Right lobe of liver (tissue), 6 donors: ENCODE measurements around the gene MTSS2. TPM values are rescaled to one million over a fixed set of nuclear protein-coding genes. Genes with fewer than 3 reads are reported as not detected.

Experiments
- ATAC-seq, 4 donors: fragments of 200-7000 bp; cut with Tn5 transposase; one replicate each; pipeline ENCODE4 v1.9.1; 2020; ENCODE audit warnings: mild to moderate bottlenecking in 4 of 4, moderate library complexity in 4 of 4
- DNase-seq, 3 donors: peaks; one replicate each; pipeline ENCODE4 v3.0.0-alpha.2; 2020
- H3K27ac ChIP-seq, 3 donors: fragments of 200-600 bp; one replicate each; pipeline ENCODE4 v1.8.0; 2022
- H3K27me3 ChIP-seq, 2 donors: fragments of 200-600 bp; one replicate each; pipeline ENCODE4 v1.8.0; 2022
- H3K36me3 ChIP-seq, 4 donors: fragments of 200-600 bp; sonication (generic) in 1 of 4; one replicate each; pipeline versions ENCODE4 v1.5.1 to v1.8.0; 2017 to 2022; ENCODE audit warnings: control low read depth in 1 of 4
- H3K4me1 ChIP-seq, 4 donors: fragments of 200-600 bp; sonication (generic) in 1 of 4; one replicate each; pipeline versions ENCODE4 v1.5.1 to v1.8.0; 2017 to 2022; ENCODE audit warnings: control low read depth in 1 of 4
- H3K4me3 ChIP-seq, 3 donors: fragments of 200-600 bp; one replicate each; pipeline ENCODE4 v1.8.0; 2022
- H3K9me3 ChIP-seq, 4 donors: fragments of 200-600 bp; sonication (generic) in 1 of 4; one replicate each; pipeline versions ENCODE4 v1.5.1 to v1.8.0; 2017 to 2022; ENCODE audit warnings: control low read depth in 1 of 4
- CTCF ChIP-seq, 4 donors: fragments of 200-600 bp in 3 of 4; fragments of 450-650 bp in 1 of 4; IDR thresholded peaks; one replicate each; pipeline versions ENCODE4 v1.5.1 to v1.8.0; 2016 to 2022; ENCODE audit warnings: antibody characterized with exemption in 4 of 4, mild to moderate bottlenecking in 2 of 4
- POLR2A ChIP-seq: fragments of 450-650 bp; IDR thresholded peaks from one replicate; pipeline ENCODE4 v1.6.1; 2017; ENCODE audit warnings: antibody characterized with exemption, mild to moderate bottlenecking
- WGBS: methylation state at CpG from one replicate; pipeline ENCODE4 v1.1.6; 2018; ENCODE audit warnings: low coverage, low lambda C conversion rate; ENCODE audit not compliant: insufficient coverage; ENCODE audit errors: missing lambda C conversion rate; 5-methylcytosine and 5-hydroxymethylcytosine counted together
- intact Hi-C, 2 donors: fragments of 100-400 bp; cut with DNase I; formaldehyde crosslinking; loops; one replicate each; pipeline versions ENCODE4 v1.11.2 to v1.14.1; 2022
- total RNA-seq, 6 experiments: library from RNA; depleted of rRNA in 2 of 6; stranded (reverse); fragments of >200 nt in 2 of 6; fragmentation: NEBNext Ultra II Directional in 3 of 6; extraction: Animal tissue kit (Norgen Biotek cat#: 25700) in 3 of 6; gene quantifications; one replicate each; pipeline versions ENCODE4 v1.1.0 to v1.2.4, GENCODE V29; 2016 to 2023
- donor health status: DM: no; HTN: yes; CAD: no.
- donor health status: DM: no; HTN: no; CAD: no.
- donor health status: DM: no; HTN: no; CAD: no.
- donor health status: DM: no; HTN: yes; CAD: no.
- donor health status: DM: no; HTN: yes; CAD: no.

The MTSS2 gene
- total RNA-seq, 6 experiments from 2014 or later, result 28.5 to 117 (median 80.2) TPM

GRCh38 chr16:70688246-70688742, 2.4 kb upstream of the MTSS2 start:
- TF ChIP-seq CTCF (IDR thresholded peaks at IDR 0.05), result no peak
- TF ChIP-seq POLR2A, result no peak
- ATAC-seq (peak in 1 of 4 donors; percentile 1), DNase-seq (peak in 2 of 3 donors; percentile 43 to 62)
- 100% methylated on average over 1 of the region's 8 CpGs for WGBS
- H3K27me3 ChIP-seq, result no peaks in the 10 kb centered on the region
- H3K4me3 ChIP-seq, result no peak overlapping the region
- no peaks in the 10 kb centered on the region for H3K9me3 ChIP-seq
- intact Hi-C loops, result loop anchor here in 1 of 2 donors (10.0 kb wide), 1 partner anchor 47 kb away; no protein-coding TSS in a partner anchor
- H3K4me1 ChIP-seq, result peaks cover 0 to 16% (median 2%) of the 10 kb centered on the region in 4 donors
- H3K27ac ChIP-seq, result peak overlapping the region; percentile 21 to 43 (median 43)
- H3K36me3 ChIP-seq, result no peaks in the 10 kb centered on the region

- no peak for ATAC-seq
- intact Hi-C loops, result loop anchor here in 1 of 2 donors (10.0 kb wide), 1 partner anchor 47 kb away; no protein-coding TSS in a partner anchor
- no peaks in the 10 kb centered on the region for H3K36me3 ChIP-seq
Measured at GRCh38 chr16:70687671-70688245, 1.9 kb upstream of the MTSS2 start.

GRCh38 chr16:70687102-70687511, 1.3 kb upstream of the MTSS2 start:
- intact Hi-C loops, result loop anchor here in 1 of 2 donors (10.0 kb wide), 1 partner anchor 48 kb away; no protein-coding TSS in a partner anchor
- no peaks in the 10 kb centered on the region for H3K9me3 ChIP-seq
- no peaks in the 10 kb centered on the region for H3K27me3 ChIP-seq
- DNase-seq (peak in 2 of 3 donors; percentile 22 to 45), ATAC-seq (no peak)
- no peak overlapping the region for H3K4me3 ChIP-seq
- no peak overlapping the region for H3K27ac ChIP-seq
- TF ChIP-seq CTCF (IDR thresholded peaks at IDR 0.05) (no peak), POLR2A (no peak)
- WGBS, result no CpG with 5 or more reads among the region's 5 CpGs
- no peaks in the 10 kb centered on the region for H3K36me3 ChIP-seq
- H3K4me1 ChIP-seq, result peaks cover 0 to 28% (median 8%) of the 10 kb centered on the region in 4 donors

More at GRCh38 chr16:70687671-70688245, 1.9 kb upstream of the MTSS2 start:
- Histone ChIP-seq H3K4me3 (no peak overlapping the region), H3K4me1 (peaks cover 0 to 22% (median 5%) of the 10 kb centered on the region in 4 donors), H3K27ac (peak overlapping the region; percentile 21 to 43 (median 43)), H3K27me3 (no peaks in the 10 kb centered on the region), H3K9me3 (no peaks in the 10 kb centered on the region)
- no peak for TF ChIP-seq CTCF (IDR thresholded peaks at IDR 0.05)
- TF ChIP-seq POLR2A, result no peak
- WGBS, result no CpG with 5 or more reads among the region's 18 CpGs
- peak in 2 of 3 donors; percentile 22 to 55 for DNase-seq

- DNase-seq, result peak in 1 of 3 donors; percentile 43
- ATAC-seq, result no peak
- 81% methylated on average over 3 of the region's 29 CpGs for WGBS
- no peaks in the 10 kb centered on the region for H3K9me3 ChIP-seq
- TF ChIP-seq POLR2A (no peak), CTCF (IDR thresholded peaks at IDR 0.05) (no peak)
- H3K36me3 ChIP-seq, result no peaks in the 10 kb centered on the region
- H3K27me3 ChIP-seq, result no peaks in the 10 kb centered on the region
- peak overlapping the region; percentile 16 to 68 (median 40) for H3K4me3 ChIP-seq
- H3K27ac ChIP-seq, result peak overlapping the region; percentile 66 to 75 (median 69)
- H3K4me1 ChIP-seq, result peaks cover 0 to 34% (median 11%) of the 10 kb centered on the region in 4 donors
- intact Hi-C loops, result loop anchor here in 1 of 2 donors (10.0 kb wide), 1 partner anchor 48 kb away; no protein-coding TSS in a partner anchor
Measured at GRCh38 chr16:70686376-70687101, 686 bp upstream of the MTSS2 start.
